Smooth muscle cell (in vitro differentiated cells): ENCODE data around the gene CARS1. TPM values are rescaled to one million over a fixed set of nuclear protein-coding genes. Genes with fewer than 3 reads are reported as not detected.

Experiments used
- DNase-seq: peaks from one replicate; lab custom pipeline; 2025; ENCODE audit not compliant: unreplicated experiment; lab: John Stamatoyannopoulos, UW
- H2AFZ ChIP-seq: fragments of 200-600 bp; sonication (generic); 2 replicates; pipeline ENCODE4 v1.6.0; 2016; ENCODE audit warnings: antibody characterized with exemption, low read depth, mild to moderate bottlenecking
- H3F3A ChIP-seq: fragments of 200-600 bp; sonication (generic); 2 replicates; pipeline ENCODE4 v1.6.0; 2017; ENCODE audit warnings: antibody characterized with exemption, low read depth
- H3K27ac ChIP-seq: fragments of 200-600 bp; sonication (generic); 2 replicates; pipeline ENCODE4 v1.5.1; 2016; ENCODE audit warnings: low read depth, mild to moderate bottlenecking
- H3K27me3 ChIP-seq: fragments of 200-600 bp; sonication (generic); 2 replicates; pipeline ENCODE4 v1.6.1; 2016; ENCODE audit warnings: low read depth, mild to moderate bottlenecking
- H3K36me3 ChIP-seq: fragments of 200-600 bp; sonication (generic); 2 replicates; pipeline ENCODE4 v1.5.1; 2016; ENCODE audit warnings: low read depth
- H3K4me1 ChIP-seq: fragments of 200-600 bp; sonication (generic); 2 replicates; pipeline ENCODE4 v1.5.1; 2016; ENCODE audit warnings: low read depth
- H3K4me2 ChIP-seq: fragments of 200-600 bp; sonication (generic); 2 replicates; pipeline ENCODE4 v1.6.0; 2016; ENCODE audit warnings: mild to moderate bottlenecking
- H3K4me3 ChIP-seq: fragments of 200-600 bp; sonication (generic); 2 replicates; pipeline ENCODE4 v1.5.1; 2016; ENCODE audit warnings: mild to moderate bottlenecking
- H3K79me2 ChIP-seq: fragments of 200-600 bp; sonication (generic); 2 replicates; pipeline ENCODE4 v1.6.0; 2016; ENCODE audit warnings: low read depth, mild to moderate bottlenecking
- H3K9ac ChIP-seq: fragments of 200-600 bp; sonication (generic); 2 replicates; pipeline ENCODE4 v1.6.0; 2016; ENCODE audit warnings: low read depth
- H3K9me3 ChIP-seq: fragments of 200-600 bp; sonication (generic); replicated peaks from 2 replicates; pipeline ENCODE4 v1.5.1; 2016; ENCODE audit warnings: low read depth
- H4K20me1 ChIP-seq: fragments of 200-600 bp; sonication (generic); 2 replicates; pipeline ENCODE4 v1.6.0; 2016; ENCODE audit warnings: low read depth
- WGBS: methylation state at CpG from one replicate; pipeline ENCODE4 v1.1.7; 2016; ENCODE audit warnings: low lambda C conversion rate; 5-methylcytosine and 5-hydroxymethylcytosine counted together
- polyA plus RNA-seq: library from polyadenylated mRNA; unstranded; fragments of >200 nt; fragmentation: Nextera tagmentation; extraction: Ambion mirVana; gene quantifications from 2 replicates; pipeline ENCODE4 v1.2.1, GENCODE V29; 2016
- total RNA-seq: library from RNA; depleted of rRNA; stranded (reverse); fragments of >200 nt; gene quantifications from 2 replicates; pipeline ENCODE4 v1.2.3, GENCODE V29; 2014
- TF ChIP-seq, protein P1 (sequence below): fragments of 200-600 bp; sonication (generic); IDR thresholded peaks from 2 replicates; pipeline ENCODE4 v1.5.1; 2017; ENCODE audit warnings: borderline replicate concordance, mild to moderate bottlenecking, antibody characterized with exemption; ENCODE audit not compliant: insufficient read depth, poor library complexity, severe bottlenecking

CARS1 gene
- total and polyA plus RNA-seq, 2 experiments from 2014 or later = 51.7 to 61.6 TPM

DNA sequence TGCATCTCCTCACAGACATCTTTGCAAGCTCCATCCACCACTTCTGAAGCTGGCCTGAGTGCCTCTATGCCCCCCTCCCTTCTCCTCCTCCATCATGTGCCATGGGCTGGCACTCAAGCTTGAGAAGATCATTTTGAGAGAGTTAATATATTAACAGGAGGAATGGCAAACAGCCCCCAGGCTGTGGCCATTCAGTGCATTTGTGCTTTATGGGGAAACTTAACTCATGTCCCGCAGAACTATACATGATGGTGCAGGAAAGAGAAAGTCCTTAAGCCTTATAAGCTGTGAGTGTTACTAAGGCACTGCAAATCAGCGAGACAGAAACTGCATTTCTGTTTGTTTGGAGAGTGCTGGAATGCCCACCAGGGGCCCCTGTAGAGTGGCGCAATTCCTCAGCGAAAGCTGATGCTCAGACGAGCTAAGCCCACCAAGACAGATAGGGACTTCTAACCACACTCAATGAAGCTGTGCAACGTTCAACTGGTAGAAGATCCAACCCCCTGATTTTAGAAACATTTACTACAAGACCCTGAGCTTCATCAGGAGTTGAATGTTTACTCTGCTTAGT is 101.2 kb downstream of the CARS1 start:
- H3F3A ChIP-seq = peaks cover 27% of the 10 kb centered on the region
- H3K4me2 ChIP-seq = peak overlapping the region; percentile 42
- peaks cover 51% of the 10 kb centered on the region for H4K20me1 ChIP-seq
- no peak overlapping the region for H2AFZ ChIP-seq
- no peaks in the 10 kb centered on the region for H3K9me3 ChIP-seq
- TF ChIP-seq, protein P1, sequence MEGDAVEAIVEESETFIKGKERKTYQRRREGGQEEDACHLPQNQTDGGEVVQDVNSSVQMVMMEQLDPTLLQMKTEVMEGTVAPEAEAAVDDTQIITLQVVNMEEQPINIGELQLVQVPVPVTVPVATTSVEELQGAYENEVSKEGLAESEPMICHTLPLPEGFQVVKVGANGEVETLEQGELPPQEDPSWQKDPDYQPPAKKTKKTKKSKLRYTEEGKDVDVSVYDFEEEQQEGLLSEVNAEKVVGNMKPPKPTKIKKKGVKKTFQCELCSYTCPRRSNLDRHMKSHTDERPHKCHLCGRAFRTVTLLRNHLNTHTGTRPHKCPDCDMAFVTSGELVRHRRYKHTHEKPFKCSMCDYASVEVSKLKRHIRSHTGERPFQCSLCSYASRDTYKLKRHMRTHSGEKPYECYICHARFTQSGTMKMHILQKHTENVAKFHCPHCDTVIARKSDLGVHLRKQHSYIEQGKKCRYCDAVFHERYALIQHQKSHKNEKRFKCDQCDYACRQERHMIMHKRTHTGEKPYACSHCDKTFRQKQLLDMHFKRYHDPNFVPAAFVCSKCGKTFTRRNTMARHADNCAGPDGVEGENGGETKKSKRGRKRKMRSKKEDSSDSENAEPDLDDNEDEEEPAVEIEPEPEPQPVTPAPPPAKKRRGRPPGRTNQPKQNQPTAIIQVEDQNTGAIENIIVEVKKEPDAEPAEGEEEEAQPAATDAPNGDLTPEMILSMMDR = peak; percentile 19
- H3K79me2 ChIP-seq = peaks cover 10% of the 10 kb centered on the region
- H3K9ac ChIP-seq = no peak overlapping the region
- H3K4me1 ChIP-seq = peaks cover 15% of the 10 kb centered on the region
- no peaks in the 10 kb centered on the region for H3K27me3 ChIP-seq
- H3K4me3 ChIP-seq = no peak overlapping the region
- WGBS = 35% methylated on average over 6 of the region's 6 CpGs
- H3K36me3 ChIP-seq = peaks cover 18% of the 10 kb centered on the region
- H3K27ac ChIP-seq = peak overlapping the region; percentile 10
- DNase-seq = no peak

DNA sequence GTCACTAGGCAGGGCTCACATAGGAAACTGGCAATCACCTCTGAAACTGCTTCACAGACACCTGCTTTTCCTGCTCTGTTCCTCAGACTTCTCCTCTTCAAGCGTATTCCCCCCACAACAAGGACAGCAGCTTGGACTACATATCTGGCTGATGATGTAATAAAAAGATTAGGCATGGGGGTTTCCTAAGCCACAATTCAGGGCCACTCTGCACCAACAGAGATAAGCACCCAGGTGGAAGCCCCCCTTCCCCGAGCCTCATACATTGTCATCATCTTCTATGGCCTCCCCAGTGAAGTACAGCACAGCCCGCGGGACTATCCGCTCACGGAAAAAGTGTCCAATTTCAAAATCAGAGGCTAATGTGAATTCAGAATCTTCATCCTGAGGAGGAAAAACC is 103.0 kb downstream of the CARS1 start:
- H3K9me3 ChIP-seq = no peaks in the 10 kb centered on the region
- H2AFZ ChIP-seq = no peak overlapping the region
- no peaks in the 10 kb centered on the region for H3K27me3 ChIP-seq
- 81% methylated on average over 6 of the region's 6 CpGs for WGBS
- peaks cover 27% of the 10 kb centered on the region for H3F3A ChIP-seq
- peak overlapping the region; percentile 19 for H3K27ac ChIP-seq
- H4K20me1 ChIP-seq = peaks cover 37% of the 10 kb centered on the region
- H3K9ac ChIP-seq = no peak overlapping the region
- H3K79me2 ChIP-seq = peaks cover 6% of the 10 kb centered on the region
- H3K36me3 ChIP-seq = peaks cover 14% of the 10 kb centered on the region
- TF ChIP-seq, protein P1 = no peak
- H3K4me3 ChIP-seq = no peak overlapping the region
- H3K4me2 ChIP-seq = no peak overlapping the region
- no peak for DNase-seq
- H3K4me1 ChIP-seq = peaks cover 18% of the 10 kb centered on the region

DNA sequence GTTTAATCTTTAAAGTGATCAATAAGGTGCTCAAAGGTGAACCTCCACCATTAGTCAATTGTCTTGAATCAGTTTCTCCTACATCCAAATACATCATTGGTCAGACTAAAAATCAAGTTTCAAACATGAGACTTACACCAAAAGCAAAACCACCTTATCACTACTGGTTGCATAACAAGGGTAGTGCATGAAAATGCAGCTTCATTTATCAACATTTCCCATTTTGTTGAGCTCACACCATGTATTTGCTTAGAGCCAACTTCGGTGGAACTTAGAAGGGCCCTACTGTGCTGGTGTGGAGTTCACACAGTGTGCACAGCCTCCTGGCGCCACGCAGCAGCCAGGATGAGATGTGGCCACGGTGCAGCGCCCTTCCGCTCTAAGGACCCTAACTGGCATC is 104.9 kb downstream of the CARS1 start:
- Histone ChIP-seq H3K36me3 (peaks cover 9% of the 10 kb centered on the region), H3K79me2 (peaks cover 3% of the 10 kb centered on the region), H4K20me1 (peaks cover 20% of the 10 kb centered on the region), H3K4me2 (peak overlapping the region; percentile 50), H3K27me3 (no peaks in the 10 kb centered on the region), H3K27ac (peak overlapping the region; percentile 81), H3F3A (peaks cover 25% of the 10 kb centered on the region), H3K9me3 (no peaks in the 10 kb centered on the region), H2AFZ (no peak overlapping the region), H3K4me1 (peaks cover 18% of the 10 kb centered on the region), H3K9ac (no peak overlapping the region), H3K4me3 (no peak overlapping the region)
- TF ChIP-seq, protein P1 = no peak
- DNase-seq = no peak
- WGBS = 81% methylated on average over 6 of the region's 6 CpGs
